Stimulated activated naive CD8-positive, alpha-beta T cell treated with anti-CD3 and anti-CD28 coated beads, Interleukin-15, Interleukin-2, amounts not matched to agents 100 ng/mL and 50 ng/mL, for 24 hours (primary cell): Measurements from ENCODE around the gene GOLGA6L10.
"Not testable (repeated sequence)": the region's sequence is repeated elsewhere in the genome, so short reads cannot be mapped to it uniquely, and the experiment has no call there.

Experiments
- H3K27ac Mint-ChIP-seq: one replicate; pipeline ENCODE4 v1.8.0; 2021; ENCODE audit warnings: mild to moderate bottlenecking, mixed read lengths
- H3K27me3 Mint-ChIP-seq: one replicate; pipeline ENCODE4 v1.8.0; 2021; ENCODE audit warnings: mixed read lengths
- H3K36me3 Mint-ChIP-seq: one replicate; pipeline ENCODE4 v1.8.0; 2021; ENCODE audit warnings: low read depth, mixed read lengths
- H3K4me1 Mint-ChIP-seq: one replicate; pipeline ENCODE4 v1.8.0; 2021; ENCODE audit warnings: low read depth, mixed read lengths
- H3K4me3 Mint-ChIP-seq: one replicate; pipeline ENCODE4 v1.8.0; 2021; ENCODE audit warnings: mild to moderate bottlenecking, mixed read lengths
- H3K9me3 Mint-ChIP-seq: one replicate; pipeline ENCODE4 v1.8.0; 2021; ENCODE audit warnings: mixed read lengths

GOLGA6L10 gene

GRCh38 chr15:82316247-82317090, 32.8 kb downstream of the GOLGA6L10 start:
- H3K9me3 Mint-ChIP-seq, H3K36me3 Mint-ChIP-seq, H3K27me3 Mint-ChIP-seq, H3K27ac Mint-ChIP-seq, H3K4me1 Mint-ChIP-seq, H3K4me3 Mint-ChIP-seq: not testable (repeated sequence)

- Mint-ChIP-seq H3K4me1 (no peaks in the 10 kb centered on the region), H3K4me3 (no peak overlapping the region), H3K27ac (no peak overlapping the region), H3K36me3 (no peaks in the 10 kb centered on the region), H3K27me3 (no peaks in the 10 kb centered on the region), H3K9me3 (peaks cover under 1% of the 10 kb centered on the region)
Measured at GRCh38 chr15:82315519-82316246, 33.6 kb downstream of the GOLGA6L10 start.

GRCh38 chr15:82314769-82315518, 34.3 kb downstream of the GOLGA6L10 start:
- Mint-ChIP-seq H3K36me3 (no peaks in the 10 kb centered on the region), H3K9me3 (peaks cover 4% of the 10 kb centered on the region), H3K4me3 (no peak overlapping the region), H3K27me3 (no peaks in the 10 kb centered on the region), H3K4me1 (no peaks in the 10 kb centered on the region), H3K27ac (no peak overlapping the region)

- H3K4me3 Mint-ChIP-seq, H3K27me3 Mint-ChIP-seq, H3K4me1 Mint-ChIP-seq, H3K9me3 Mint-ChIP-seq, H3K27ac Mint-ChIP-seq, H3K36me3 Mint-ChIP-seq: not testable (repeated sequence)
Measured at GRCh38 chr15:82313951-82314768, 35.1 kb downstream of the GOLGA6L10 start.

GRCh38 chr15:82313446-82313845, 35.8 kb downstream of the GOLGA6L10 start:
- no peaks in the 10 kb centered on the region for H3K36me3 Mint-ChIP-seq
- H3K4me1 Mint-ChIP-seq: no peaks in the 10 kb centered on the region
- H3K27me3 Mint-ChIP-seq: no peaks in the 10 kb centered on the region
- H3K9me3 Mint-ChIP-seq: peaks cover 4% of the 10 kb centered on the region
- H3K4me3 Mint-ChIP-seq: no peak overlapping the region
- no peak overlapping the region for H3K27ac Mint-ChIP-seq

- no peaks in the 10 kb centered on the region for H3K36me3 Mint-ChIP-seq
Measured at GRCh38 chr15:82312586-82313349, 36.5 kb downstream of the GOLGA6L10 start.

GRCh38 chr15:82311321-82311720, 38.0 kb downstream of the GOLGA6L10 start:
- H3K27me3 Mint-ChIP-seq, H3K4me1 Mint-ChIP-seq, H3K9me3 Mint-ChIP-seq, H3K4me3 Mint-ChIP-seq, H3K27ac Mint-ChIP-seq, H3K36me3 Mint-ChIP-seq: not testable (repeated sequence)

More at GRCh38 chr15:82312586-82313349, 36.5 kb downstream of the GOLGA6L10 start:
- Mint-ChIP-seq H3K9me3 (peaks cover 4% of the 10 kb centered on the region), H3K27me3 (no peaks in the 10 kb centered on the region), H3K27ac (no peak overlapping the region), H3K4me1 (no peaks in the 10 kb centered on the region), H3K4me3 (no peak overlapping the region)

- Mint-ChIP-seq H3K27me3 (no peaks in the 10 kb centered on the region), H3K27ac (no peak overlapping the region), H3K9me3 (peaks cover 4% of the 10 kb centered on the region), H3K4me3 (no peak overlapping the region), H3K36me3 (no peaks in the 10 kb centered on the region), H3K4me1 (peaks cover 6% of the 10 kb centered on the region)
Measured at GRCh38 chr15:82309802-82310201, 39.5 kb downstream of the GOLGA6L10 start.

GRCh38 chr15:82307714-82308081, 41.6 kb downstream of the GOLGA6L10 start:
- Mint-ChIP-seq H3K27me3 (no peaks in the 10 kb centered on the region), H3K27ac (no peak overlapping the region), H3K4me1 (peaks cover 8% of the 10 kb centered on the region), H3K36me3 (no peaks in the 10 kb centered on the region), H3K9me3 (peaks cover 4% of the 10 kb centered on the region), H3K4me3 (no peak overlapping the region)

GRCh38 chr15:82306791-82307713, 42.2 kb downstream of the GOLGA6L10 start:
- Mint-ChIP-seq H3K27ac (no peak overlapping the region), H3K27me3 (no peaks in the 10 kb centered on the region), H3K36me3 (no peaks in the 10 kb centered on the region), H3K9me3 (peaks cover 4% of the 10 kb centered on the region), H3K4me3 (no peak overlapping the region), H3K4me1 (peaks cover 8% of the 10 kb centered on the region)

GRCh38 chr15:82305621-82306048, 43.6 kb downstream of the GOLGA6L10 start:
- no peak overlapping the region for H3K4me3 Mint-ChIP-seq
- peaks cover 3% of the 10 kb centered on the region for H3K9me3 Mint-ChIP-seq
- peaks cover 8% of the 10 kb centered on the region for H3K4me1 Mint-ChIP-seq
- no peaks in the 10 kb centered on the region for H3K36me3 Mint-ChIP-seq
- H3K27me3 Mint-ChIP-seq: no peaks in the 10 kb centered on the region
- no peak overlapping the region for H3K27ac Mint-ChIP-seq

GRCh38 chr15:82304778-82305090, 44.5 kb downstream of the GOLGA6L10 start:
- Mint-ChIP-seq H3K4me1 (peaks cover 8% of the 10 kb centered on the region), H3K36me3 (no peaks in the 10 kb centered on the region), H3K27ac (no peak overlapping the region), H3K27me3 (no peaks in the 10 kb centered on the region), H3K4me3 (no peak overlapping the region), H3K9me3 (no peaks in the 10 kb centered on the region)
